Cardiac muscle cell (in vitro differentiated cells and primary cell): ENCODE results near the gene NATD1. TPM values are rescaled to one million over a fixed set of nuclear protein-coding genes. Genes with fewer than 3 reads are reported as not detected.

Experiments
- DNase-seq, 2 donors: peaks; one replicate each; pipeline versions ENCODE4 v3.0.0 to v3.0.0-alpha.2; 2010 to 2017; ENCODE audit warnings: low read depth in 1 of 2, low spot score in 1 of 2
- H3K27ac ChIP-seq: fragments of 200-600 bp; sonication (generic); 2 replicates; pipeline ENCODE4 v1.5.1; 2016
- H3K27me3 ChIP-seq: fragments of 200-600 bp; sonication (generic); 2 replicates; pipeline ENCODE4 v1.6.0; 2016; ENCODE audit warnings: control low read depth
- H3K36me3 ChIP-seq: fragments of 200-600 bp; sonication (generic); 2 replicates; pipeline ENCODE4 v1.5.1; 2016; ENCODE audit warnings: control low read depth
- H3K4me1 ChIP-seq: fragments of 200-600 bp; sonication (generic); 2 replicates; pipeline ENCODE4 v1.8.1; 2017; ENCODE audit warnings: low read depth, mild to moderate bottlenecking, mixed run types
- H3K4me3 ChIP-seq: fragments of 200-600 bp; sonication (generic); 2 replicates; pipeline ENCODE4 v1.5.1; 2016; ENCODE audit warnings: mild to moderate bottlenecking
- H3K9me3 ChIP-seq: fragments of 200-600 bp; sonication (generic); 2 replicates; pipeline ENCODE4 v1.5.1; 2017; ENCODE audit warnings: low read depth, mild to moderate bottlenecking, control low read depth
- polyA plus RNA-seq: library from polyadenylated mRNA; unstranded; fragments of >200 nt; fragmentation: Nextera tagmentation; extraction: Ambion mirVana; gene quantifications from 2 replicates; pipeline ENCODE4 v1.2.1, GENCODE V29; 2016
- total RNA-seq: library from RNA; depleted of rRNA; stranded (reverse); fragments of >200 nt; gene quantifications from 2 replicates; pipeline ENCODE4 v1.2.3, GENCODE V29; 2016
- TF ChIP-seq, protein P1 (sequence below): IDR thresholded peaks from 2 replicates; pipeline ENCODE4 v1.5.1; 2012; ENCODE audit warnings: low read depth, mild to moderate bottlenecking, low read length

Gene NATD1
- total and polyA plus RNA-seq, 2 experiments from 2014 or later: 12.7 to 28.4 TPM

DNA sequence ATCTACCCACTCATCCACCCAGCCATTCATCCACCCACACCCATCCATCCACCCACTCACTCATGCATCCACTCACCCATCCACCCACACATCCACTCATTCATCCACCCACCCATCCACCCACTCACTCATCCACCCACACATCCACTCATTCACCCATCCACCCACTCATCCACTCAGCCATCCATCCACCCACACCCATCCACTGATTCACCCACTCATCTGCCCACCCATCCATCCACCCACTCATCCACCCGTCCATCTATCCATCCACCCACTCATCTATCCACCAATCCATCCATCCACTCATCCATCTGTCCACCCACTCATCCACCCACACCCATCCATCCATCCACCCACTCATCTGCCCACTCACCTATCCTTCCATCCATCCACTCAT is 17.3 kb downstream of the NATD1 start:
- Histone ChIP-seq H3K27ac (no peak overlapping the region), H3K36me3 (no peaks in the 10 kb centered on the region), H3K4me1 (peaks cover 16% of the 10 kb centered on the region), H3K9me3 (no peaks in the 10 kb centered on the region), H3K27me3 (no peaks in the 10 kb centered on the region), H3K4me3 (no peak overlapping the region)
- TF ChIP-seq, protein P1, sequence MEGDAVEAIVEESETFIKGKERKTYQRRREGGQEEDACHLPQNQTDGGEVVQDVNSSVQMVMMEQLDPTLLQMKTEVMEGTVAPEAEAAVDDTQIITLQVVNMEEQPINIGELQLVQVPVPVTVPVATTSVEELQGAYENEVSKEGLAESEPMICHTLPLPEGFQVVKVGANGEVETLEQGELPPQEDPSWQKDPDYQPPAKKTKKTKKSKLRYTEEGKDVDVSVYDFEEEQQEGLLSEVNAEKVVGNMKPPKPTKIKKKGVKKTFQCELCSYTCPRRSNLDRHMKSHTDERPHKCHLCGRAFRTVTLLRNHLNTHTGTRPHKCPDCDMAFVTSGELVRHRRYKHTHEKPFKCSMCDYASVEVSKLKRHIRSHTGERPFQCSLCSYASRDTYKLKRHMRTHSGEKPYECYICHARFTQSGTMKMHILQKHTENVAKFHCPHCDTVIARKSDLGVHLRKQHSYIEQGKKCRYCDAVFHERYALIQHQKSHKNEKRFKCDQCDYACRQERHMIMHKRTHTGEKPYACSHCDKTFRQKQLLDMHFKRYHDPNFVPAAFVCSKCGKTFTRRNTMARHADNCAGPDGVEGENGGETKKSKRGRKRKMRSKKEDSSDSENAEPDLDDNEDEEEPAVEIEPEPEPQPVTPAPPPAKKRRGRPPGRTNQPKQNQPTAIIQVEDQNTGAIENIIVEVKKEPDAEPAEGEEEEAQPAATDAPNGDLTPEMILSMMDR: no peak
- no peak for DNase-seq

GRCh38 chr17:21233581-21234347 is 19.4 kb downstream of the NATD1 start:
- TF ChIP-seq, protein P1: no peak
- Histone ChIP-seq H3K4me1 (peaks cover 3% of the 10 kb centered on the region), H3K9me3 (no peaks in the 10 kb centered on the region), H3K27ac (no peak overlapping the region), H3K4me3 (no peak overlapping the region), H3K36me3 (no peaks in the 10 kb centered on the region), H3K27me3 (no peaks in the 10 kb centered on the region)
- DNase-seq: no peak

- no peaks in the 10 kb centered on the region for H3K4me1 ChIP-seq
- H3K36me3 ChIP-seq: no peaks in the 10 kb centered on the region
- DNase-seq: no peak
- TF ChIP-seq, protein P1: no peak
- no peak overlapping the region for H3K27ac ChIP-seq
- no peaks in the 10 kb centered on the region for H3K27me3 ChIP-seq
- no peak overlapping the region for H3K4me3 ChIP-seq
- H3K9me3 ChIP-seq: no peaks in the 10 kb centered on the region
Observed at GRCh38 chr17:21232033-21232749, 21.0 kb downstream of the NATD1 start.

- Histone ChIP-seq H3K9me3 (no peaks in the 10 kb centered on the region), H3K4me3 (no peak overlapping the region), H3K27ac (no peak overlapping the region), H3K27me3 (no peaks in the 10 kb centered on the region), H3K4me1 (no peaks in the 10 kb centered on the region), H3K36me3 (no peaks in the 10 kb centered on the region)
- no peak for DNase-seq
- TF ChIP-seq, protein P1: no peak
Observed at GRCh38 chr17:21231533-21231932, 21.7 kb downstream of the NATD1 start.

- DNase-seq: no peak
- no peak overlapping the region for H3K4me3 ChIP-seq
- H3K27me3 ChIP-seq: no peaks in the 10 kb centered on the region
- H3K4me1 ChIP-seq: no peaks in the 10 kb centered on the region
- H3K9me3 ChIP-seq: no peaks in the 10 kb centered on the region
- H3K36me3 ChIP-seq: no peaks in the 10 kb centered on the region
- TF ChIP-seq, protein P1: no peak
- no peak overlapping the region for H3K27ac ChIP-seq
Observed at GRCh38 chr17:21228845-21229244, 24.4 kb downstream of the NATD1 start.
